HEK293T (cell line): ENCODE data around the gene ALOX12B.
"Not testable (repeated sequence)": the region's sequence is repeated elsewhere in the genome, so short reads cannot be mapped to it uniquely, and the experiment has no call there.

Experiments used
- CTCF ChIA-PET: fragments of 350-600 bp; formaldehyde crosslinking; extraction: SDS; loops from one replicate; lab custom pipeline; 2021; ENCODE audit warnings: antibody characterized with exemption, inconsistent platforms; lab: Yijun Ruan, JAX
- POLR2A ChIA-PET: fragments of 350-600 bp; formaldehyde crosslinking; extraction: SDS; loops from one replicate; lab custom pipeline; 2020; ENCODE audit warnings: antibody characterized with exemption, inconsistent platforms; lab: Yijun Ruan, JAX
- DNase-seq: peaks from one replicate; pipeline ENCODE4 v3.0.0; 2012; ENCODE audit warnings: mixed read lengths; ENCODE audit errors: extremely low spot score
- ARNT ChIP-seq: fragments of 450-650 bp; IDR thresholded peaks from 2 replicates; pipeline ENCODE4 v1.6.1; 2017; ENCODE audit warnings: mild to moderate bottlenecking
- BHLHE40 ChIP-seq: fragments of 450-650 bp; IDR thresholded peaks from 2 replicates; pipeline ENCODE4 v1.6.1; 2016; ENCODE audit warnings: mild to moderate bottlenecking, moderate library complexity, borderline replicate concordance
- CTBP1 ChIP-seq: fragments of 450-650 bp; IDR thresholded peaks from 2 replicates; pipeline ENCODE4 v1.6.1; 2016; ENCODE audit warnings: borderline replicate concordance
- ELF4 ChIP-seq: fragments of 450-650 bp; IDR thresholded peaks from 2 replicates; pipeline ENCODE4 v1.6.1; 2017; ENCODE audit warnings: antibody characterized with exemption
- FOXA1 ChIP-seq: fragments of 450-650 bp; IDR thresholded peaks from 2 replicates; pipeline ENCODE4 v1.6.1; 2016; ENCODE audit warnings: mild to moderate bottlenecking
- FOXK2 ChIP-seq: fragments of 450-650 bp; IDR thresholded peaks from 2 replicates; pipeline ENCODE4 v1.6.1; 2016; ENCODE audit warnings: mild to moderate bottlenecking
- FOXM1 ChIP-seq: fragments of 450-650 bp; IDR thresholded peaks from 2 replicates; pipeline ENCODE4 v1.6.1; 2017; ENCODE audit warnings: mild to moderate bottlenecking, borderline replicate concordance
- HDGF ChIP-seq: fragments of 450-650 bp; IDR thresholded peaks from 2 replicates; pipeline ENCODE4 v1.6.1; 2017; ENCODE audit warnings: antibody characterized with exemption, borderline replicate concordance
- L3MBTL2 ChIP-seq: fragments of 450-650 bp; conservative IDR thresholded peaks from 2 replicates; pipeline ENCODE4 v1.6.1; 2016; ENCODE audit warnings: mild to moderate bottlenecking
- LEF1 ChIP-seq: fragments of 450-650 bp; IDR thresholded peaks from 2 replicates; pipeline ENCODE4 v1.6.1; 2017; ENCODE audit warnings: mild to moderate bottlenecking, borderline replicate concordance
- NFRKB ChIP-seq: fragments of 450-650 bp; IDR thresholded peaks from 2 replicates; pipeline ENCODE4 v1.6.1; 2016; ENCODE audit warnings: mild to moderate bottlenecking, moderate library complexity
- SP1 ChIP-seq: fragments of 450-650 bp; IDR thresholded peaks from 2 replicates; pipeline ENCODE4 v1.6.1; 2017
- SUZ12 ChIP-seq: fragments of 450-650 bp; IDR thresholded peaks from 2 replicates; pipeline ENCODE4 v1.6.1; 2016; ENCODE audit warnings: mild to moderate bottlenecking
- TARDBP ChIP-seq: fragments of 450-650 bp; IDR thresholded peaks from 2 replicates; pipeline ENCODE4 v1.6.1; 2016
- ZNF384 ChIP-seq: fragments of 450-650 bp; IDR thresholded peaks from 2 replicates; pipeline ENCODE4 v1.6.1; 2016
- TF ChIP-seq, protein P1 (sequence below): fragments of 450-650 bp; IDR thresholded peaks from 2 replicates; pipeline ENCODE4 v1.6.1; 2016

ALOX12B gene

GRCh38 chr17:8110456-8110804, 22.9 kb upstream of the ALOX12B start:
- POLR2A ChIA-PET = interaction anchor here (0.6 to 0.9 kb wide), 3 partner anchors 37 to 112 kb away, joined by 3 read pairs; no protein-coding TSS in a partner anchor
- DNase-seq = no peak

GRCh38 chr17:8109661-8110455, 22.3 kb upstream of the ALOX12B start:
- TF ChIP-seq TARDBP = no peak
- POLR2A ChIA-PET = interaction anchor here (0.7 to 0.9 kb wide), 2 partner anchors 36 to 113 kb away, joined by 3 read pairs; no protein-coding TSS in a partner anchor
- DNase-seq = peak; percentile 79
- CTCF ChIA-PET = interaction anchor here (0.6 to 3.0 kb wide), 7 partner anchors 10 to 227 kb away, joined by 3 to 18 read pairs (median 9); no protein-coding TSS in a partner anchor

More at GRCh38 chr17:8110456-8110804, 22.9 kb upstream of the ALOX12B start:
- CTCF ChIA-PET = interaction anchor here (0.7 to 3.0 kb wide), 6 partner anchors 9 to 50 kb away, joined by 3 to 18 read pairs (median 10); no protein-coding TSS in a partner anchor
- TF ChIP-seq L3MBTL2 (no peak), HDGF (no peak), SUZ12 (no peak), BHLHE40 (no peak), ELF4 (no peak)
- TF ChIP-seq, protein P1, sequence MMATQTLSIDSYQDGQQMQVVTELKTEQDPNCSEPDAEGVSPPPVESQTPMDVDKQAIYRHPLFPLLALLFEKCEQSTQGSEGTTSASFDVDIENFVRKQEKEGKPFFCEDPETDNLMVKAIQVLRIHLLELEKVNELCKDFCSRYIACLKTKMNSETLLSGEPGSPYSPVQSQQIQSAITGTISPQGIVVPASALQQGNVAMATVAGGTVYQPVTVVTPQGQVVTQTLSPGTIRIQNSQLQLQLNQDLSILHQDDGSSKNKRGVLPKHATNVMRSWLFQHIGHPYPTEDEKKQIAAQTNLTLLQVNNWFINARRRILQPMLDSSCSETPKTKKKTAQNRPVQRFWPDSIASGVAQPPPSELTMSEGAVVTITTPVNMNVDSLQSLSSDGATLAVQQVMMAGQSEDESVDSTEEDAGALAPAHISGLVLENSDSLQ = no peak

DNA sequence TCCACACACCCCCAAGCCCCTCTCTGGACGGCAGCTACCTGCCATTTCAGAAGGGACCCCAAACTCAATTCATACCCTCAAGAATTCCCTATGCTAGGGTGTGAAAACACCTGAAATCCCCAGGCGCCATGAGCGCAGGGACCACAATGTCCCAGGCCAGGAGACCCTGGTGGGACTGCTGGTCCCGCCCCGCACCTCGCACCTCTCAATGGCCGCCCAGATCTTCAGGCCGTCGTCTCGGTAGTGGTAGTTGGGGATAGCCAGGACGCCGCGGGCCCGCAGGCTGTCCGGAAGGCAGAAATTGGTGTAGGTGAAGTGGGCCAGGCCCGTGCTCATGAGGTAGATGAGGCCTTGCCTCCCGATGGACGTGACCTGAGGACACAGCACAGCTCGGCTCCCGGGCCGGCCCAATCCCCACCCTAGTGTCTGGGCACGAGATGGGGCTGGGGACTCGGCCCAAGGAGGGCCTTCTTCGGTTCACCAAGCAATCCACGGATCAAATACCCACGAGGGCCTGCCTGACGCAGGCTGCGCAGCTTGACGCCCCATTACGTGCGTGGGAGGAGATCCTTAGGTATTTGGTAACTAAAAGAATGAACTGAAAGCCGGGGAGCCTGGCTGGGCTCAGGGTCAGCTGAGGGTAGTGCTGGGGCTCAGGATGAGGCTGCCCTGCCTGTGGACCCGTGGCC, 21.6 kb upstream of the ALOX12B start:
- POLR2A ChIA-PET = interaction anchor here (1.5 kb wide), 1 partner anchor 9 kb away, joined by 4 read pairs; the partner anchor contains the start of gene ALOXE3
- CTCF ChIA-PET = interaction anchor here (0.6 to 3.0 kb wide), 5 partner anchors 10 to 226 kb away, joined by 3 to 18 read pairs (median 11); no protein-coding TSS in a partner anchor
- no peak for DNase-seq
- no peak for TF ChIP-seq ARNT
- no peak for TF ChIP-seq ZNF384
- TF ChIP-seq LEF1 = no peak
- no peak for TF ChIP-seq HDGF
- TF ChIP-seq NFRKB = no peak
- TF ChIP-seq TARDBP = no peak
- TF ChIP-seq, protein P1 = no peak
- TF ChIP-seq SUZ12 = no peak
- TF ChIP-seq FOXK2 = no peak

DNA sequence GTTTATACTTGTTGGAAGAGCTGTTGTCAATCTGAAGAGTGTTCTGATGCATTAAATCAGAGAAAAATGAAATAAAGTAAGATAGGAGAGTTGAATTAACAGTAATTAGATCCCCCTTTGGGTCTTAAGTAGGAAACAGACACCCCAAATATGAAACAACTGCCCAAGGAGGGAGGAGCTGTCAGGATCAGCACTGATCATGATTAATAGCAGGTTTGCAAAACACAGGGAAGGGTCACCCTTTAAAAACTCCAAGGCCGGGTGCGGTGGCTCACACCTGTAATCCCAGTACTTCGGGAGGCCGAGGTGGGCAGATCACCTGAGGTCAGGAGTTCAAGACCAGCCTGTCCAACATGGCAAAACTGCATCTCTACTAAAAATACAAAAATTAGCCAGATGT, 19.5 kb upstream of the ALOX12B start:
- CTCF ChIA-PET = interaction anchor here (0.6 kb wide), 1 partner anchor 14 kb away, joined by 3 read pairs; no protein-coding TSS in a partner anchor
- POLR2A ChIA-PET = not testable (repeated sequence)

DNA sequence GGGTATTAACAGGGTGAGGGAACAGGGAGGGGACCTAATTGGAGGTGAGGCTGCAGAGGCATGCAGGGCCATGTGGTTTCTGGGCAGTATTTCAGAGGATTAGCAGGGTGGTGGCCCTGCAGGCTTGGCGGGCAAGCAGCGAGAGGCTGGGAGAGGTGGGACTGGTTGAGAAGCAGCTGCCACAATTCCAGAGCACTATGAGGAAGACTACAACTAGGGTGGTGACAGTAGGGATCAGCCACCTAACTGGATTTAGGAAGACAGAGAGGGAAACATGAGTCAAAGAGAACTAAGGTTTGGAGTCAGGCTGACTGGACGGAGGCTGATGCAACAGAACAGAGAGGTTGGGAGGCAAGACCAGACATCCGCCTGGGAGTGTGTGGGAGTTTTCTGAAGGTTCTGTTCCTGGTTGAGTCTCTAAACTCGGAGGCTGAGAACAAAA, 18.5 kb upstream of the ALOX12B start:
- no peak for TF ChIP-seq L3MBTL2
- no peak for TF ChIP-seq NFRKB
- TF ChIP-seq ARNT = no peak
- TF ChIP-seq BHLHE40 = no peak
- TF ChIP-seq ELF4 = no peak
- TF ChIP-seq TARDBP = no peak
- TF ChIP-seq FOXM1 = no peak
- no peak for TF ChIP-seq FOXA1
- TF ChIP-seq, protein P1 = no peak
- TF ChIP-seq FOXK2 = no peak
- TF ChIP-seq CTBP1 = no peak
- TF ChIP-seq LEF1 = no peak
- TF ChIP-seq HDGF = no peak
- no peak for TF ChIP-seq SUZ12
- no peak for TF ChIP-seq SP1
- ChIA-PET CTCF (interaction anchor here (2.1 to 2.3 kb wide), 2 partner anchors 13 to 45 kb away, joined by 6 to 8 read pairs; no protein-coding TSS in a partner anchor), POLR2A (no interaction called here)
- no peak for DNase-seq

More for the DNA sequence above, 19.5 kb upstream of the ALOX12B start:
- DNase-seq = not testable (repeated sequence)

- ChIA-PET POLR2A (interaction anchor here (1.4 kb wide), 1 partner anchor 69 kb away, joined by 3 read pairs; no protein-coding TSS in a partner anchor), CTCF (interaction anchor here (1.2 to 2.3 kb wide), 4 partner anchors 11 to 44 kb away, joined by 6 to 9 read pairs (median 7); no protein-coding TSS in a partner anchor)
- no peak for DNase-seq
- no peak for TF ChIP-seq HDGF
- no peak for TF ChIP-seq ZNF384
- no peak for TF ChIP-seq FOXA1
- TF ChIP-seq FOXK2 = no peak
Measured at GRCh38 chr17:8104911-8105310, 17.4 kb upstream of the ALOX12B start.
